ENCODE results near the gene ICE1. TPM values are rescaled to one million over a fixed set of nuclear protein-coding genes. Genes with fewer than 3 reads are reported as not detected.
"Not testable (repeated sequence)": the region's sequence is repeated elsewhere in the genome, so short reads cannot be mapped to it uniquely, and the experiment has no call there.

The ICE1 gene
- total RNA-seq, 1 donor from 2014 or later: 13.5 TPM

DNA sequence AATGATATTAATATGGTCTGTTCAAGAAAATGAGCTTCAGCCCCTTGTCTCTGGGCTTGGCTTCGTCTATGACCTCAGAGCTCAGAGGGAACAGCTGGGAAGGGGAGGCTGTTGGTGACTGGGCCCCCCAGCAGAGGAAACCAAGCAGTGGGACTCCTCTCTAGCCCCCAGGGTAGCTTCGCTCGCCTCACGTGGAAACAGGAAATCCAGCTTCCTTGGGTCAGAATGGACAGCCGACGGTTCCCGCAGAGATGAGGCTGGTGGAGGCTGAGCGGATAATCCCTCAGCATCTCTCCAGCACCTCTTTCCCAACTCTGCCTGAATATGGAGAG, 37.2 kb upstream of the ICE1 start:
- intact Hi-C loops (cut with DNase I): no loop called here
- Histone ChIP-seq H3K27me3 (no peaks in the 10 kb centered on the region), H3K4me3 (no peak overlapping the region), H3K4me1 (no peaks in the 10 kb centered on the region), H3K36me3 (no peaks in the 10 kb centered on the region), H3K27ac (no peak overlapping the region), H3K9me3 (no peaks in the 10 kb centered on the region)
- no peak for DNase-seq (ENCODE audit: low spot score in 2 of 2)
- no peak for TF ChIP-seq CTCF (IDR thresholded peaks at IDR 0.05)

DNA sequence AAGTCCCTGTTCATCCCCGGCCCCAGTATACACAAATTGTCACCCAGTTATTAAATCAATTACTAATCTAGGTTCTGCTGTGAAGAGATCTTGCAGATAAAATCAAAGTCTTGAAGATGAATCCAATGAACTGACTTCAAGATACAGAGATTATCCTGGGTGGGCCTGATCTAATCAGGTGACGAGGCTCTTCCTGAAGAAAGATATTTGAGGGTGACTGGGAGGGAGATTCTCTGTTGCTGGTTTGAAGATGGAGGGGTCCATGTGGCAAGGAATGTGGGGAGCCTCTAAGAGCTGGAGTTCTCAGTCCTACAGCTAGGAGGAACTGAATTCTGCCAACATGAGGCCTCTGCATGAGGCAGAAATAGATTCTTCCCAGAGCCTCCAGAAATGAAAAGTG, 36.1 kb upstream of the ICE1 start:
- Histone ChIP-seq H3K27me3 (no peaks in the 10 kb centered on the region), H3K4me1 (no peaks in the 10 kb centered on the region), H3K27ac (no peak overlapping the region), H3K36me3 (no peaks in the 10 kb centered on the region), H3K9me3 (no peaks in the 10 kb centered on the region), H3K4me3 (no peak overlapping the region)
- DNase-seq (ENCODE audit: low spot score in 2 of 2): no peak
- intact Hi-C loops (cut with DNase I): no loop called here
- no peak for TF ChIP-seq CTCF (IDR thresholded peaks at IDR 0.05)

DNA sequence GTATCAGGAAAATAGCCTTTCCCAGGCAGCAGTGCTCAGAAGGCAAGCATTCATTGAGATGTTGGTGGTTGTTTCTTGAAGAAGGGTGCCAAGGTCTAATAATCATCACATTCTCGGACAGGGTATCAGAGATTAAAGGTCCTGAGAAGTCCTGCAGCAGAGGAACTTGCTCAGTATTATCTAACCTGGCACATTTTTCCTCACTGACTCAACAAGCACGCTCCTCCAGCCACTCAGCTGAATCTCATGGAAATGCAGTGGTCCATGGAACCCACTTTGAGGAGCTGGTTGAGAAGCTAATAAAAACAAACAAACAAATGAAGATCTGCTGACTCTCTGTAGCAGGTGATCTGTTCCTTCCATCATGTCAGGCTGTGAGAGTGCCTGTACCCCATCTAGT, 35.3 kb upstream of the ICE1 start:
- intact Hi-C loops (cut with DNase I): no loop called here

GRCh38 chr5:5387777-5388176, 34.7 kb upstream of the ICE1 start:
- no peak overlapping the region for H3K27ac ChIP-seq
- intact Hi-C loops (cut with DNase I): no loop called here
- no peaks in the 10 kb centered on the region for H3K9me3 ChIP-seq
- no peaks in the 10 kb centered on the region for H3K36me3 ChIP-seq
- no peaks in the 10 kb centered on the region for H3K4me1 ChIP-seq
- DNase-seq (ENCODE audit: low spot score in 2 of 2): no peak
- no peak overlapping the region for H3K4me3 ChIP-seq
- TF ChIP-seq CTCF (IDR thresholded peaks at IDR 0.05): no peak
- H3K27me3 ChIP-seq: no peaks in the 10 kb centered on the region

More for the DNA sequence above, 35.3 kb upstream of the ICE1 start:
- Histone ChIP-seq H3K9me3 (no peaks in the 10 kb centered on the region), H3K27me3 (no peaks in the 10 kb centered on the region), H3K27ac (no peak overlapping the region), H3K36me3 (no peaks in the 10 kb centered on the region), H3K4me3 (no peak overlapping the region), H3K4me1 (no peaks in the 10 kb centered on the region)
- TF ChIP-seq CTCF (IDR thresholded peaks at IDR 0.05): no peak
- no peak for DNase-seq (ENCODE audit: low spot score in 2 of 2)

- H3K27me3 ChIP-seq; H3K9me3 ChIP-seq; H3K4me1 ChIP-seq; DNase-seq (ENCODE audit: low spot score in 2 of 2); H3K4me3 ChIP-seq; H3K27ac ChIP-seq; H3K36me3 ChIP-seq; intact Hi-C loops (cut with DNase I): not testable (repeated sequence)
Measured at GRCh38 chr5:5390121-5390869, 32.2 kb upstream of the ICE1 start.

- DNase-seq (ENCODE audit: low spot score in 2 of 2); H3K9me3 ChIP-seq; intact Hi-C loops (cut with DNase I): not testable (repeated sequence)
Measured at GRCh38 chr5:5392504-5392903, 30.0 kb upstream of the ICE1 start.

DNA sequence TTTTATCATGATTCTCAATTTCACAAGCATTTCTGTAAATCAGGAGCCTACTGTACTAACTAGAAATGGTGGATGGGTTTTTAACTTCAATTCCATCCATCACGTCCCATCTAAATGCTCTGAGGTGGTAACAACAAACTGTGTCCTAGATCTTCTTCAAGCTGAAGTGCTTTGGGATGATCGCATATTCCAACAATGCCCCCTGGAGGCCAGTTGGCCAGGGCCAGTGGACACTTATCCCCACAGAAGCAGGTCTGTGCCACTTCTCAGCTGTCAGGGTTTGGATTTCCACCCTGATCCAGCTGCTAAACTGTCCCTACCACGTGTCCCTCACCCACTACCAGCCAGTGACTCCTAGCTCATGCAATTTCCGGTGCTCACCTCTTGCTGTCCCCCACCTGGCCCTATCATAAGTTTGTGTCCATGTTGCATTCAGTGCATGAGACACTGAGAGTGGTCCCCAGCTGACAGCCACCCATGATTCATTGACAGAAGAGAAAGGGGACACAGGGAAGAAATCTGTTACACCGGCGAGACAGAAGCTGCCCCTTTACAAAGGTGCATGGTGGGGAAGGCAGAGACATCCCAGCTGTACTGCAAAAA, 28.0 kb upstream of the ICE1 start:
- H3K36me3 ChIP-seq; H3K27me3 ChIP-seq; H3K9me3 ChIP-seq; H3K4me1 ChIP-seq; H3K27ac ChIP-seq; intact Hi-C loops (cut with DNase I); H3K4me3 ChIP-seq; DNase-seq (ENCODE audit: low spot score in 2 of 2): not testable (repeated sequence)

More at GRCh38 chr5:5392504-5392903, 30.0 kb upstream of the ICE1 start:
- H3K27me3 ChIP-seq, H3K27ac ChIP-seq, H3K4me1 ChIP-seq, H3K4me3 ChIP-seq, H3K36me3 ChIP-seq: not testable (repeated sequence)

GRCh38 chr5:5395093-5395492, 27.4 kb upstream of the ICE1 start:
- H3K4me1 ChIP-seq; H3K27me3 ChIP-seq; H3K4me3 ChIP-seq; H3K36me3 ChIP-seq; H3K9me3 ChIP-seq; intact Hi-C loops (cut with DNase I); DNase-seq (ENCODE audit: low spot score in 2 of 2); H3K27ac ChIP-seq: not testable (repeated sequence)
